ENCODE data around the gene ELOVL4.

The ELOVL4 gene

GRCh38 chr6:79947191-79948186 lies at the start of gene ELOVL4:
Gene ELOVL4 (minus strand): TSS chr6:79947553. CDS start chr6:79947279, 274 bp downstream.
- peak; percentile 84 to 91 for DNase-seq

GRCh38 chr6:79993911-79994309 lies 46.6 kb upstream of the ELOVL4 start:
- no peak for DNase-seq

GRCh38 chr6:79993012-79993910 lies 45.9 kb upstream of the ELOVL4 start:
- DNase-seq, result no peak

GRCh38 chr6:79989641-79990040 lies 42.3 kb upstream of the ELOVL4 start:
- DNase-seq, result no peak

- no peak for DNase-seq
Observed at GRCh38 chr6:79985128-79985527, 37.8 kb upstream of the ELOVL4 start.

- no peak for DNase-seq
Observed at GRCh38 chr6:79984261-79984660, 36.9 kb upstream of the ELOVL4 start.

- DNase-seq, result no peak
Observed at GRCh38 chr6:79981652-79982051, 34.3 kb upstream of the ELOVL4 start.

GRCh38 chr6:79971193-79971592 lies 23.8 kb upstream of the ELOVL4 start:
- DNase-seq, result no peak

GRCh38 chr6:79969784-79970183 lies 22.4 kb upstream of the ELOVL4 start:
- no peak for DNase-seq

- no peak for DNase-seq
Observed at GRCh38 chr6:79967178-79967577, 19.8 kb upstream of the ELOVL4 start.

- DNase-seq, result no peak
Observed at GRCh38 chr6:79964607-79965081, 17.3 kb upstream of the ELOVL4 start.

GRCh38 chr6:79954849-79955248 lies 7.5 kb upstream of the ELOVL4 start:
- no peak for DNase-seq

- peak; percentile 64 to 65 for DNase-seq
Observed at GRCh38 chr6:79949233-79949632, 1.9 kb upstream of the ELOVL4 start.

GRCh38 chr6:79946272-79947190 lies 822 bp downstream of the ELOVL4 start:
- DNase-seq, result peak; percentile 13 to 59

- DNase-seq, result no peak
Observed at GRCh38 chr6:79943133-79943532, 4.2 kb downstream of the ELOVL4 start.

- DNase-seq, result no peak
Observed at GRCh38 chr6:79941489-79942151, 5.7 kb downstream of the ELOVL4 start.

- DNase-seq, result no peak
Observed at GRCh38 chr6:79928478-79928998, 18.8 kb downstream of the ELOVL4 start.

GRCh38 chr6:79927758-79928157 lies 19.6 kb downstream of the ELOVL4 start:
- no peak for DNase-seq

GRCh38 chr6:79923270-79923669 lies 24.1 kb downstream of the ELOVL4 start:
- DNase-seq, result no peak

GRCh38 chr6:79922018-79922417 lies 25.3 kb downstream of the ELOVL4 start:
- DNase-seq, result no peak

GRCh38 chr6:79913369-79913768 lies 34.0 kb downstream of the ELOVL4 start:
- peak; percentile 9 to 75 for DNase-seq

Data from NCI-H2081 (cell line).